H1 (cell line): ENCODE measurements around the gene SMOC2. TPM values are rescaled to one million over a fixed set of nuclear protein-coding genes. Genes with fewer than 3 reads are reported as not detected.

Experiments used
- CHD7 ChIP-seq: fragments of 300-600 bp; sonication (generic); IDR thresholded peaks from 2 replicates; pipeline ENCODE4 v1.7.1; 2012; ENCODE audit warnings: low read length, moderate library complexity, mild to moderate bottlenecking, inconsistent platforms; ENCODE audit not compliant: insufficient replicate concordance
- polyA plus RNA-seq, 7 experiments: library from polyadenylated mRNA; depleted of rRNA in 3 of 7; stranded (reverse) in 5 of 7; unstranded in 2 of 7; fragments of >200 nt in 5 of 7; fragments of 200-250 nt in 2 of 7; gene quantifications; 1 replicate in 5 of 7; 2 replicates in 1 of 7; 4 replicates in 1 of 7; pipeline versions ENCODE4 v1.2.1 to v1.2.3, GENCODE V29; 2011 to 2013; ENCODE audit warnings: missing spikeins in 2 of 7, mixed read lengths in 2 of 7
- total RNA-seq: library from RNA; stranded (reverse); fragmentation: NEBNext Ultra II Directional; extraction: Animal tissue kit (Norgen Biotek cat#: 25700); gene quantifications from 2 replicates; pipeline ENCODE4 v1.2.1, GENCODE V29; 2021

Gene SMOC2
- total and polyA plus RNA-seq, 2 of the 8 experiments (the other 6 are each of a cell fraction or from before 2014, with no cell fraction given): 7.7 to 8.5 TPM

- TF ChIP-seq CHD7: no peak
These were observed 92.4 kb downstream of the SMOC2 start (continued) for GRCh38 chr6:168533414-168533813.
